Stimulated activated CD8-positive, alpha-beta memory T cell treated with anti-CD3 and anti-CD28 coated beads, Interleukin-7, amount 100 ng/mL, for 1 hour (primary cell): ENCODE data around the gene SH2B2.

Source experiments
- DNase-seq, 2 donors: peaks; one replicate each; pipeline ENCODE4 v3.0.0-alpha.2; 2020; ENCODE audit warnings: low read depth in 2 of 2

The SH2B2 gene

DNA sequence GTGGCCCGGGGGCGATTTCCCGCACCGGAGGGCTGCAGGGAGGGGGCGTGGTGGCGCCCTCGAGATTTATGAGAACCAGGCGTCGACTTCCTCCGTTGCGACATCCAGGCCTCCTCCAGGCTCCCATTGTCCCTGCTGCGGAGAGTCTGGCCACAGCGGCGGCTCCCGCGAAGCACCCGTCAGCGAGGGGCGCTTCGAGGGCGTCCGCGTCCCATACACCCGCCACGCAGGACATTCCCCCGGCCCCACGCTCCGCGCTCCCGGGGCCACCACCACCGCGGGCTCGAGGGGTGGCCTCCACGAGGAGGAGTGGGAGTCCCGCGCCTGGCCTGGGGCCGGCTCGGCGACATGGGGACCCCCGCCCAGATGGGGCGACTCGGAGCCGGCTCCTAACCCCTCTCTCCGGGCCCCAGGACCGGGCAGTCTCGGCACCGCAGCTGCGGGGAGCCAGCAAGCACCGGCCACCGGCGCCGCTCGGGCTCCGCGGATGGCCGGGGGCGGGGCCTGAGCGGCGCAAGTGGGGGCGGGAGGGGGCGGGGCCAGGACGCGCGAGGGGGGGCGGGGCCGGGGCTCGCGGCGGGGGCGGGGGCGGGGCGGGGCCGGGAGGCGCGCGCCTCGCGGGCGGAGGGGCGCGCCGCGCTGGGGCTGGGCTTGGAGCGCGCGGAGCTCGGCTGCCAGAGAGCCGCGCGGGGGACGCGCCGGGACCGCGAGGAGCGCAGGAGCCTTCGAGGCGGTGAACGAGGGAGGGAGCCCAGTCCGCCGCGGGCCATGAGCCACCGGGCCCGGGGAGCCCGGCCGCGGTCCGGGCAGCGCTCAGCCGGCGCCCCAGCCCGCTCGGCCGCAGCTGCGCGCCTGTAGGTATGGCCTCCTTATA, at the start of gene SH2B2:
TSS of gene SH2B2 (plus strand) at position 632 of the 874 bp plus-strand sequence. CDS start 13,683 bp downstream, outside the sequence.
- no peak for DNase-seq

- DNase-seq, result no peak
These were observed 47.4 kb upstream of the SH2B2 start for GRCh38 chr7:102239206-102239820.

- no peak for DNase-seq
These were observed 45.2 kb upstream of the SH2B2 start for GRCh38 chr7:102241431-102241830.

- DNase-seq, result no peak
These were observed 42.1 kb upstream of the SH2B2 start for GRCh38 chr7:102244601-102245000.

DNA sequence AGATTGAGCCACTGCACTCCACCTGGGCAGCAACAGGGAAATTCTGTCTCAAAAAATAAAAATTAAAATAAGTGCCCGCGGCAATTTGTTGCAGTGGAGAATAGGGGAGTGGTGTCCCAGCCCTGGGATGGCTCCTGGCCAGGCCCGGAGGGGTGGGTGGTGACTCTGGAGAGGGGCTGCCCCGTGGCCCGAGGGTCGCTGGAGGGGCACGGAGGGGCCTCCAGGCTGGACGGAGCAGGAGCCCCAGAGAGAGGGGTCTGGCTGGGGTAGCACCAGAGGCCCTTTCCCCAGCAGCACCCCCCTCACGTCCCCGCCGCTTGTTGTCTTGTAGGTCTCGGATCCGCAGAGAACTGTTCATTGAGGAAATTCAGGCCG, 38.6 kb upstream of the SH2B2 start:
- no peak for DNase-seq

GRCh38 chr7:102248456-102249395, 37.9 kb upstream of the SH2B2 start:
- DNase-seq, result no peak

DNA sequence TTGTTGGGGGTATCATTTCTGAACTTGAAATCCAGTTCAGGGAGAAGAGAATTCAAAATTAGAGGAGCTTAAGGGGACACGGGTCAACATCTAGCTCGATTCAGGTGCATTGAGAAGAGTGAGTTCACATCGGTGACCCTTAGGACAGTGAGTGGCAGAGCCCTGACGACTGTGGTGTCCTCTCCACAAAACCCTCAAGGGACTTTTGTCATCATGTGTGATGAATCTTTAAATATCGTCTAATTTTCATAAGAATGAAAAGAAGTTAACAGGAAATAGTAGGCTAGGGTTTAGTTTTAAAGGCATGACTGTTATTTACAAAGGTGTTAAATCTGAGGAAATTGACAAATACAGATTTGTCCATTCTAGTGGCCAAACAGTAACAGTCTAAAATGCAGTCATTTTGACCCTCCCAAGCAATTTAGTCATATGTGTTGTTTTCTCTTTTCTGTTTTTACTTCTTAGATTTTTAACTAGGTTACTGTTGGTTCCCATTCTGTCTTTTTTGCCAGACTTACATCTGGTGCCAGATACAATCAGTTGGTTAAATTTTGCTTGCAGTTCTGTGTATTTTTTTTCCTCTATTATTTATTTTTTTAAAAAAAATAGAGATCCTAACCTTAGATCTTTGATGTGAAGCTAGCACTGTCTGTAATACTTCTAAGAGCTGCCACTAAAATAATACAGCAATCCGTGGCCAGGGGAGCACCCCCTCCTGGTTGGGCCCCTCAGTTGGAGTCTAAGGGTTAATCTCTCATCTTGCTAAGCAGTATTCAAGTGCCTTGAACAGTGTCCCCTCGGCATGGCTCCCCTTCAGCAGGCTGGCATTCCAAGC, 34.9 kb upstream of the SH2B2 start:
- no peak for DNase-seq

DNA sequence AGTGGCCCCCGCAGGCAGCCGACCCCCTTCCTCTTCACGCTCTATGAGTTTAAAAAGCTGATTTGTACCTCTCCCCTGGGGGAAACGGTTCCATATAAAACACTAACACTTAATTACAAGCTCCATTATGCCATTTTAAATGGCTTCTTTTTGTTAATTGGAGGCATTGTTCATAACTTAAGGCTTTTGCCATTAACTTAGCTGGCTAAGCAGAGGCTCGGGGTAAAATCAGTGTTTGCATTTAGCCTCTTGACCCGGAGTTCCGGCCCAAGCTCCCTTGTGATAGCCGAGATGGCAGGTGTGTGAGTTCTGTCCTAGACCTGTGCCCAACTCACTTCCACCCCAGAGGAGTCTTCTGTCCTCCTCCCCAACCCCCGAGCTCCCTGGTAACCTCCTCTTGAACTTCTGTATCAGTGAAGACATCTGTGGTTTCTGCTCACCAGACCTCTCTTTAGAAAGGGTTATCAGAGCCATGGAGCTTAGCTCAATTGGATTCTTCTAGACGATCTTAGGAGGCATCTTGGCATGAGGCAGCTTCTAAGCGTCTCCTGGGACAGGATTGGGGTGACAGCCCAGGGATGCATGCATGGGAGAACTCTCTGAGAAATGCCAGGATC, 34.2 kb upstream of the SH2B2 start:
- DNase-seq, result no peak

DNA sequence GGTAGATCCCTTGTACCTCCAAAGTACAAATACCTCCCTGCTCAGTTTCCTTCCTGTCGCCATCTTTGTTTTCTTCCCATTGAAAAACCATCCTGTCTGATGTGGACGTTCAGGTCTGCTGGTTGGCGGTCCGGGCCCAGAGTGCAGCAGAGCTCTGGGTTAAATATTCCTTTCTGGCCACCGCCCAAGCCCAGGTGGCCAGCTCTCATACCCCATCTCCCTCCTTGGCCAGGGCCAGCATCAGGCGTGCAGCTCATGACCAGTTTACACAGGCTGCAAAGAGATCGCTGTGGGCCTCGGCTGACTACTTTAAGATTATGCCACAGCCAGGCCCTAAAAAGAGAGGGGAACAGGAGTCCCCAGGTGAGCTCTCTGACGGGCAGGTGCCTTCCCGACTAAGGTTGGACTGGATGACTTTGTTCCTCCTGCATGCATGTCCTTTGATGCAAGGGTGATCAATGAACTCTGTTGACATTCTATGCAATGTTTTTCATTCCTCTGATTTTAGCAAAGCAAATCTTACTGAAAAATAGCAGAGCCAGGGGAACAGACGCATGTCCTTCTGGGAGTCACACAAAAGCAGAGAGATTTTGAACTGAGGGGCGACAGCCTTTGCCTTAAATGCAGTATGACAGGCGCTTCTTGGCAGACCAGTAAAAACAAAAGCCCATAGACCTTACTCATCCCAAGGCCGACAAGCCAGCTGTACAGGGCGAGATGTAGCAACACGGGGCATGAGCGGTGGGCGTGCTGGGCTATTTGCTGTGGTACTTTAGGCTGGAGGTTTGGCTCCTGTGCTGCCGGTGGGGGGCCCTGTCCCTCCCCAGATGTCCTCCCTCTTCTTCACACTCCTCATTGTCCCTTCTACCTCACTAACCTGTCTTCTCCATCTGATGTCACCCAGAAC, 33.3 kb upstream of the SH2B2 start:
- DNase-seq, result no peak

DNA sequence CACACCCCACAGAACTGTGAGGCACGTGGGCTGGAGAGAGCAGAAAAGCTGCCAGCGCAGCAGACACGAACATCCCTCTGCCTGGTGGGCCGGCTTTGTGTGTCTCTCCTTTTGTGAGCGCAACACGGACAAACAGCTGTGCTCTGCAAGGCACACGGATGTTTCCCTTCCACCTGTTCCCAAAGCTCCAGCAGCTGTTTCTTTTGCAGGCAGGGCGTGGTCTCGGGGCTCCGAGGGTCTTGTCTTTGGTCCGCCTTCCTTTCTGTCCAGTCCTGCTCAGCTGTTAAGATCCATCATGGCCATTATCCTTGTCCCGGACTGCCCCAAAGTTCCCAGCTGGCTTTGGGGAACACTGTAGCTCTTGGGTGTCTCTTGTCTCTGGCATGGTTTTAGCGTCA, 32.7 kb upstream of the SH2B2 start:
- no peak for DNase-seq

DNA sequence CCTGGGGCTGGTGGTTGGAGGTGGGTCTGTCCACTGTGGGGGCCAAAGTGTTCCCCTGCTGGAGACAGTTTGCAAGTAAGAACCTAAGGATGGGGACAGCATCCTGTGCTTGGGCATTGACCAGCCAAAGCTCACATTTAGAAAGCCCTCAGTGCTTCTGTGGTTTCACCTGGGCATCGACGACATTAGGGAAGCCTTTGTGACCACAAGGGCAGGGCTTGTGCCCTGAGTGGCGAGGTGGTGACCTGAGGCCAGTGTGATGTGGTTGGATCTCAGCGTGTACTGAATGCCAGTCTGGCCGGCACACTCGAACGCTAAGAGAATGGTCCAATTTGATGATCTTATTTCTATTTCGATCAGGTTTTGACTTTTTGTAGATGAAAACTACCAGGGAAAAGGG, 32.1 kb upstream of the SH2B2 start:
- DNase-seq, result no peak

GRCh38 chr7:102255501-102255900, 31.2 kb upstream of the SH2B2 start:
- no peak for DNase-seq

DNA sequence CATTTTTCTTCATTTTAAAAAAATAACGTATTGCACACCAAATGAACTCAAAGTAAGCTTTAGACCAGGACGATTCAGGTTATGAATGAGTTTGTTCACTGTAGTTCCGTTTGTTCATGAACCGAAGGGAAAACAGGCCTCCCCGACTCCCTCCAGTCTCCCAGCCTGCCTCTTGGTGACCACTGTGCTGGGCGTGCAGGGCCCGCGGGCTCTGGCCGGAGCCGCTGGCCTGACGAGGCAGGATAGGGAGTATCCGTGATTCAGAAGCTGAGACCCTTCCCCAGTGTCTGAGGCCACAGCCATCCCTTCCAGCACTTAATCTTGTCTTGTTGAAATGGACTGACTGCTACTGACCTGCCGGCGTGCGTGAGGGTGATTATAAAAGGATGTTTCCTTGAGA, 30.8 kb upstream of the SH2B2 start:
- no peak for DNase-seq

GRCh38 chr7:102258073-102258748, 28.5 kb upstream of the SH2B2 start:
- no peak for DNase-seq

DNA sequence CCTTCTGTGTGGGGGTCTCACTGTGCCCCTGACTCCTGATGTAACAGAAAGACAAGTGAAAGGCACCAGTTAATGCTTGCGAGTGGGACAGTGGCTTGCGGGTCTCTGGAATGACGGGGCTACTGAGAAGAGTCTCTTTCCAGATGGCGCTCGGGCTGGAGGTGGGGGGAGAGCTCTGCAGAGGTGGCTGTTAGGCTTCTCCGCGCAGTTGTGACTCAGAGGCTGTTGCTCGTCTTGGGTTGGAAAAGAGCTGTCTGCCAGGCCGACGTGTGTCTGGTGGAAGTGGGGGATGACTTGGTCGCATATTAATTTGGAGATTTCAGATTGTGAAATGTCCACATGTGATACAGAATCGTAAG, 27.9 kb upstream of the SH2B2 start:
- no peak for DNase-seq

- DNase-seq, result no peak
These were observed 25.8 kb upstream of the SH2B2 start for GRCh38 chr7:102260856-102261255.

- no peak for DNase-seq
These were observed 25.2 kb upstream of the SH2B2 start for GRCh38 chr7:102261451-102261850.

- no peak for DNase-seq
These were observed 24.1 kb upstream of the SH2B2 start for GRCh38 chr7:102262546-102262945.

GRCh38 chr7:102264367-102264891, 22.2 kb upstream of the SH2B2 start:
- DNase-seq, result no peak
